Mesenteric fat pad (tissue), 1 donor: ENCODE data around the gene PRKAR1B. TPM values are rescaled to one million over a fixed set of nuclear protein-coding genes. Genes with fewer than 3 reads are reported as not detected.
"Not testable (repeated sequence)": the region's sequence is repeated elsewhere in the genome, so short reads cannot be mapped to it uniquely, and the experiment has no call there.

Source experiments
- DNase-seq: peaks from one replicate; pipeline ENCODE4 v3.0.0-alpha.2; 2020; ENCODE audit warnings: low spot score
- total RNA-seq: library from RNA; stranded (reverse); fragmentation: NEBNext Ultra II Directional; extraction: Animal tissue kit (Norgen Biotek cat#: 25700); gene quantifications from one replicate; pipeline ENCODE4 v1.2.1, GENCODE V29; 2021
- donor health status: DM: yes; HTN: yes; CAD: no.

PRKAR1B gene
- total RNA-seq, 1 donor from 2014 or later, result 11.7 TPM

- no peak for DNase-seq
Observed at GRCh38 chr7:628826-629225, 98.3 kb downstream of the PRKAR1B start.

- DNase-seq, result no peak
Observed at GRCh38 chr7:628402-628763, 98.7 kb downstream of the PRKAR1B start.

DNA sequence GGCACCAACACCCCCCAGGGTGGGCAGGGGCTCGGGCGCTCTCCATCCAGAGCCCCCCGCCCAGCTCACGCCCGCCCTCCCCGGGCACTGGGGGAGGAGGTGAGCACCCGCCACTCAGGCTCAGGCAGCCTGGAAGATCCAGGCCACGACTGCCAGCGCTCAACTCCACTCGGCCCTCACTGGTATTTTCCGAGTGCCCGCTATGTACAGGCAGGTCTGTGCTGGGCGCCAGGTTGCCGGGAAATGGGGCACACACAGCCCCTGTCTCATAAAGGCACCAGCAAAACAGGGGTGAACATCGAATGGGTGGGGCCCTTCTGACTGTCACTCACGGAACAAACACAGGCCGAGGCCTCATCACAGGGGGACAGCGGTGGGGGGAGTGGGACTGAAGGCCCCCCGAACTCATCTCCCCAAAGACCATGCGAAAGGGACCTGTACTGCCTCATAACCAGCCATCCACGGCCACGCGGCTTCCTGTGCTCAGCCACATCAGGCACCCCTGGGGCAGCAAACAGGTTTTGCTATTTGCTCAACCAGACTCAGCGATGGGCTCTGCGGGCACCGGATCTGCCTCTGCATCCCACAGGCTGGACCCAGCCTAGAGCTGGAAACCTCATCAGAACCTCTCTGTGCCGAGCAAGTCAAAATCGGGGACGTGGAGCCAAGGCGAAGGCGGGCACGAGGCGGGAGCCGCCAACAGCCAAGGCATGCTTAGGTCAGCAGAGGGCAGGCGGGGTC lies 99.2 kb downstream of the PRKAR1B start:
- no peak for DNase-seq

GRCh38 chr7:625376-625971 lies 101.6 kb downstream of the PRKAR1B start:
- DNase-seq, result no peak

- no peak for DNase-seq
Observed at GRCh38 chr7:623464-623863, 103.6 kb downstream of the PRKAR1B start.

GRCh38 chr7:621572-622285 lies 105.4 kb downstream of the PRKAR1B start:
- no peak for DNase-seq

GRCh38 chr7:620885-621284 lies 106.2 kb downstream of the PRKAR1B start:
- no peak for DNase-seq

GRCh38 chr7:620056-620455 lies 107.0 kb downstream of the PRKAR1B start:
- DNase-seq, result no peak

DNA sequence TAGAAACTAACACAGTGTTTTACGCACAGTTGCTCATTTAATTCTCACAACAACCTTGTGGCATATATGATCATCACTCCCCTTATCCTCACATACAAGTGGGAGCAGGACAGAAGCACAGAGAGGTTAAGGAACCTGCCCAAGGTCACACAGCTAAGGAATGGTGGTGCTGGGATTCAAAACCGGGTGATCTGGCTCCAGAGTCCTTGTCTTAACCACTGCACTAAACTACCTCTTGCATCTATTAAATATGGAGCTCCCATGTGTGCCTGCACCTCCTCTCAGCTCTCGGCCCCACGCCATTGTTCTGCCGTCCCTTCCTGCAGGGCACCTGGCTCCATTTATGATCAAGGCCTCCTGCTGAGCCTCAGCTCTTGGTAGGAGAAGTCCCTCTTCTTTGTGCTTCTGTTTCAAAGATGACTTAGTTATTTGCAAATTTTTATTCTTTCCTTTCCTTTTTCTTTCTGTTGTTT lies 107.7 kb downstream of the PRKAR1B start:
- no peak for DNase-seq

- no peak for DNase-seq
Observed at GRCh38 chr7:618539-619367, 108.3 kb downstream of the PRKAR1B start.

DNA sequence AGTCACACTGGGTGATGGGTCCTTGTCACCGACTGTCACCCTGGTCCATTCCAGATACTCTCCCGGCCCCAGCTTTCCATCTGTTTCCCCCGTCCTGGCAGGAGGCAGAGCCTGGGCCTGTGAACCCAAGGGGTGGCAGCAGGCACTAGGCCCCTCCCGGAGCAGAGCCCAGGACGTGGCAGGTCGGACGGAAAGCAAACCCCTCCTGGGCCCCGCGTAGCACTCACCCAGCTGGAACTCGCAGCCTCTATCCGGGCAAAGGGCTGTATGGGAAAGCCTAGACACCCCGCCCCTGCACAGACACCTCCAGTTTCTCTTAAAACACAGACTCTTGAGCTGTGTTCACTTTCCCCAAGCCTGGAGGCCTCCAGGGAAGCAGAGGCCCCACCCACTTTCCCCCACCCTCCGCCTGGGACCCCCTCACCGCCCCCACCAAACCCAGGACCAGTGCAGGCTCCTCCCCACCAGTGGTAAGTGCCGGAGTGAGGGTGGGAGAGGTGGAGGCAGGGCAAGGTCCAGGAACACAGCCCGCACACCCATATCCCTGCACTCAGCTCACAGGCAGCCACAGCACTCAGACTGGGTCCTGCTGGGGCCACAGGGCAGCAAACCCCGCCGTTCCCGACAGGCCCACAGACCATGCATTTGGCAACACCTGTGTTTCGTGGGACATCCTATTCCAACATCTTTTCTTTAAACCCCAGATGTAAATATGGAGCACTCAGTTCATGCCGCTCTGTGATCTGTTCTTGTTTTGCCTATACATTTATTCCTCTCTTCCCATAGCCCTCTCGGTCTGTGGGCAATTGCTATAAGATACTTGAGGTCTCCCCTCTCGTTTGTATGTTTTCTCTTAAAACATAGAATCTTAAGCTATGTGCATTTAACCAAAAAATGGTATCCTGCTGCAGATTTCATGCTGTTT lies 109.2 kb downstream of the PRKAR1B start:
- DNase-seq, result no peak

- no peak for DNase-seq
Observed at GRCh38 chr7:613442-614140, 113.5 kb downstream of the PRKAR1B start.

DNA sequence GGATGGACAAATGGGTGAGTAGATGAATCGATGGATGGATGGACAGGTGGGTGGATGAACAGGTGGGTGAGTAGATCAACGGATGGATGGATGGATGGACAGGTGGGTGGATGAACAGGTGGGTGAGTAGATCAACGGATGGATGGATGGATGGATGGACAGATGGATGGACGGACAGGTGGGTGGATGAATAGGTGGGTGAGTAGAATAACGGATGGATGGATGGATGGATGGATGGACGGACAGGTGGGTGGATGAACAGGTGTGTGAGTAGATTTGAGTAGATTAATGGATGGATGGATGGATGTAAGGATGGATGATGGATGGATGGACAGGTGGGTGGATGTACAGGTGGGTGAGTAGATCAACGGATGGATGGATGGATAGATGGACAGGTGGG lies 115.2 kb downstream of the PRKAR1B start:
- DNase-seq, result not testable (repeated sequence)

GRCh38 chr7:611281-611810 lies 115.7 kb downstream of the PRKAR1B start:
- DNase-seq, result no peak

- no peak for DNase-seq
Observed at GRCh38 chr7:610531-611280, 116.4 kb downstream of the PRKAR1B start.

DNA sequence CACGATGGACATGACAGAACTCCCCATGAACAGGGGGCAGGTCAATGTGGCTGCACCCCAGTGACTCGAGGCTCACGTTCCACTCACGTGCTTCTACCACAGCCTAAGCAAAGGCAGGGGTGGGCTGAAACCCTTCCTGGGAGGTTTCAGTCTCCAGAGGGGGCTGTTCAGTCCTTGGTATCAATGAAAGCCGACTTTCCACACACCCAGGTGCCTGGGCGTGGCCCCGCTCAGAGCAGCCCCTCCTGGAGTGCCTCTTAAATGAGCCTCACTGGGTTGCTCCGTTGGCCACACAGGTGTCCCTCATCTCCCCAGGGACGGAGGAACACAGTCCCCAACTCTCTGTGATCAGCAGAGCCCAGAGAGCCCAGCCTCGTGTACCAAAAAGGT lies 116.9 kb downstream of the PRKAR1B start:
- no peak for DNase-seq

GRCh38 chr7:609365-609764 lies 117.7 kb downstream of the PRKAR1B start:
- no peak for DNase-seq

- no peak for DNase-seq
Observed at GRCh38 chr7:608954-609353, 118.1 kb downstream of the PRKAR1B start.

DNA sequence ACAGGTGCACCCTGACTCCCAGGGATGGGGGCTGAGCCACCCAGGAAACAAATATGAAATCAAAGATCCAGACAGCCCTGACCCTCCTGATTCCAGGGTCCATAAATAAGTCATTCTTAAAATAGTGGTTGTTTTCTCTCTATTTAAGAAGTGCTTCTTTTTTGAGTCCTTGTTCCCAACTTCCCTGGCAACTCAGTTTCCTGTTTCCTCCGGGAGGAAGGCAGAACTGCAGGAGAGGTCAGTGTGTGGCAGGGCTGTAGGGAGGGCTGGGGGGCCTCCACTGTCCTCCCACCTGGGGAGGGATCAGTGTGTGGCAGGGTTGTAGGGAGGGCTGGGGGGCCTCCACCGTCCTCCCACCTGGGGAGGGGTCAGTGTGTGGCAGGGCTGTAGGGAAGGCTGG lies 118.7 kb downstream of the PRKAR1B start:
- no peak for DNase-seq
